ENCODE results near the gene NGEF. TPM values are rescaled to one million over a fixed set of nuclear protein-coding genes. Genes with fewer than 3 reads are reported as not detected.

NGEF gene
- polyA plus RNA-seq, 1 of the 3 experiments (the other 2 are of a cell fraction): 1.4 TPM

DNA sequence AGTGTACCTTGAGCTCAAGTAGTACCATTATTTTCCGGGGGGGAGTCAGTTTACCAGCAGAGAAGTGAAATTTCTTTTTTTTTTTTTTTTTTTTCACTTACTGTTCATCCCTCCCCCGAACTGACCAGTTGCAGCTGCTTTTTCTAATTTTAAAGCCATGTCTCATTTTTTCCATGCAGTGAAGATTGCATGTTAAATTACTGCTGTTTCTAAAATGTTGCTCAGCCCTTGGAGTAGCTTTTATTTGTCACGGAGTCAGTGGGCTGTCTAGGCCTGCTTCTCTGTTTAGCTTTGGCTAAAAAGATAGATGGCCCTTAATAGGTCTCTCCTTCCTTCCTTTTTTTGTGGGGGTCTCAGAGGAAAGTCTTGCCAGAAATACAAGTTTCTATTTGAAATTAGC is 70.2 kb downstream of the NGEF start:
- H3K36me3 ChIP-seq (replicated peaks in 1 of 2; ENCODE audit: control insufficient read depth in 1 of 2, insufficient read depth in 2 of 2, low read length in 1 of 2): no peaks in the 10 kb centered on the region
- no peaks in the 10 kb centered on the region for H3K27me3 ChIP-seq (ENCODE audit: insufficient read depth)
- H3F3A ChIP-seq (replicated peaks; ENCODE audit: insufficient read depth): no peaks in the 10 kb centered on the region
- DNase-seq: no peak
- no peak overlapping the region for H3K27ac ChIP-seq (ENCODE audit: low read depth in 2 of 2, low read length in 1 of 2)
- no peak overlapping the region for H2AFZ ChIP-seq (ENCODE audit: low read depth)
- no peaks in the 10 kb centered on the region for H3K9me2 ChIP-seq
- H3K79me2 ChIP-seq (ENCODE audit: insufficient read depth): no peaks in the 10 kb centered on the region
- CTCF ChIA-PET: no interaction called here
- TF ChIP-seq MXI1 (IDR thresholded peaks at IDR 0.05; ENCODE audit: low read depth, low read length): no peak
- TF ChIP-seq RXRA (IDR thresholded peaks at IDR 0.05; ENCODE audit: borderline replicate concordance, low read depth): no peak
- TF ChIP-seq POLR2AphosphoS5 (IDR thresholded peaks at IDR 0.05; ENCODE audit: low read depth, low read length): no peak
- TF ChIP-seq, protein P1, sequence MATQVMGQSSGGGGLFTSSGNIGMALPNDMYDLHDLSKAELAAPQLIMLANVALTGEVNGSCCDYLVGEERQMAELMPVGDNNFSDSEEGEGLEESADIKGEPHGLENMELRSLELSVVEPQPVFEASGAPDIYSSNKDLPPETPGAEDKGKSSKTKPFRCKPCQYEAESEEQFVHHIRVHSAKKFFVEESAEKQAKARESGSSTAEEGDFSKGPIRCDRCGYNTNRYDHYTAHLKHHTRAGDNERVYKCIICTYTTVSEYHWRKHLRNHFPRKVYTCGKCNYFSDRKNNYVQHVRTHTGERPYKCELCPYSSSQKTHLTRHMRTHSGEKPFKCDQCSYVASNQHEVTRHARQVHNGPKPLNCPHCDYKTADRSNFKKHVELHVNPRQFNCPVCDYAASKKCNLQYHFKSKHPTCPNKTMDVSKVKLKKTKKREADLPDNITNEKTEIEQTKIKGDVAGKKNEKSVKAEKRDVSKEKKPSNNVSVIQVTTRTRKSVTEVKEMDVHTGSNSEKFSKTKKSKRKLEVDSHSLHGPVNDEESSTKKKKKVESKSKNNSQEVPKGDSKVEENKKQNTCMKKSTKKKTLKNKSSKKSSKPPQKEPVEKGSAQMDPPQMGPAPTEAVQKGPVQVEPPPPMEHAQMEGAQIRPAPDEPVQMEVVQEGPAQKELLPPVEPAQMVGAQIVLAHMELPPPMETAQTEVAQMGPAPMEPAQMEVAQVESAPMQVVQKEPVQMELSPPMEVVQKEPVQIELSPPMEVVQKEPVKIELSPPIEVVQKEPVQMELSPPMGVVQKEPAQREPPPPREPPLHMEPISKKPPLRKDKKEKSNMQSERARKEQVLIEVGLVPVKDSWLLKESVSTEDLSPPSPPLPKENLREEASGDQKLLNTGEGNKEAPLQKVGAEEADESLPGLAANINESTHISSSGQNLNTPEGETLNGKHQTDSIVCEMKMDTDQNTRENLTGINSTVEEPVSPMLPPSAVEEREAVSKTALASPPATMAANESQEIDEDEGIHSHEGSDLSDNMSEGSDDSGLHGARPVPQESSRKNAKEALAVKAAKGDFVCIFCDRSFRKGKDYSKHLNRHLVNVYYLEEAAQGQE (IDR thresholded peaks at IDR 0.05; ENCODE audit: low read depth, low read length): no peak
- no peak for TF ChIP-seq TEAD4 (IDR thresholded peaks at IDR 0.05; ENCODE audit: borderline replicate concordance, insufficient read depth)
- no peak for TF ChIP-seq MEF2A (IDR thresholded peaks at IDR 0.05; ENCODE audit: borderline replicate concordance, low read depth)
- TF ChIP-seq TAF1 (IDR thresholded peaks at IDR 0.05; ENCODE audit: borderline replicate concordance, low read depth, low read length): no peak
- no peak for TF ChIP-seq CTCF (IDR thresholded peaks at IDR 0.05)
- no peak for TF ChIP-seq FOXJ3 (CRISPR knock-in tag; IDR thresholded peaks at IDR 0.05)
- TF ChIP-seq RCOR1 (IDR thresholded peaks at IDR 0.05; ENCODE audit: low read length): no peak
- TF ChIP-seq, protein P2, sequence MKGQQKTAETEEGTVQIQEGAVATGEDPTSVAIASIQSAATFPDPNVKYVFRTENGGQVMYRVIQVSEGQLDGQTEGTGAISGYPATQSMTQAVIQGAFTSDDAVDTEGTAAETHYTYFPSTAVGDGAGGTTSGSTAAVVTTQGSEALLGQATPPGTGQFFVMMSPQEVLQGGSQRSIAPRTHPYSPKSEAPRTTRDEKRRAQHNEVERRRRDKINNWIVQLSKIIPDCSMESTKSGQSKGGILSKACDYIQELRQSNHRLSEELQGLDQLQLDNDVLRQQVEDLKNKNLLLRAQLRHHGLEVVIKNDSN (IDR thresholded peaks at IDR 0.05; ENCODE audit: borderline replicate concordance, low read depth): no peak
- TF ChIP-seq JUND (IDR thresholded peaks at IDR 0.05): no peak
- TF ChIP-seq FOXM1 (IDR thresholded peaks at IDR 0.05; ENCODE audit: low read depth): no peak
- H3K9me3 ChIP-seq: no peaks in the 10 kb centered on the region
- no peak overlapping the region for H3K4me2 ChIP-seq
- H3K4me3 ChIP-seq (ENCODE audit: low read depth in 2 of 2, low read length in 1 of 2): no peak overlapping the region
- POLR2A ChIA-PET: no interaction called here
- H3K9ac ChIP-seq: no peak overlapping the region
- WGBS (ENCODE audit: low lambda C conversion rate): 59% methylated on average over 3 of the region's 3 CpGs
- no peaks in the 10 kb centered on the region for H4K20me1 ChIP-seq (ENCODE audit: insufficient read depth)
- H3K4me1 ChIP-seq (ENCODE audit: control insufficient read depth in 1 of 2, insufficient read depth in 2 of 2, low read depth in 1 of 2, low read length in 1 of 2): no peaks in the 10 kb centered on the region
